SK-N-SH (cell line): ENCODE results near the gene ARHGAP31.

ENCODE experiments used
- CTCF ChIP-seq: fragments of 200-600 bp; sonication (generic); IDR thresholded peaks from 2 replicates; pipeline ENCODE4 v1.6.1; 2017; ENCODE audit warnings: antibody characterized with exemption, mild to moderate bottlenecking, moderate library complexity
- ELF1 ChIP-seq: IDR thresholded peaks from 2 replicates; pipeline ENCODE4 v1.4.0; 2012
- RFX5 ChIP-seq: IDR thresholded peaks from 2 replicates; pipeline ENCODE4 v1.6.1; 2012; ENCODE audit warnings: mild to moderate bottlenecking, improper control_type of control experiment, low read length
- ZBTB33 ChIP-seq: IDR thresholded peaks from 2 replicates; pipeline ENCODE4 v1.4.0; 2012; ENCODE audit warnings: low read depth, borderline replicate concordance

GRCh38 chr3:119291062-119291700 lies 3.0 kb upstream of the ARHGAP31 start:
- no peak for TF ChIP-seq ZBTB33
- no peak for TF ChIP-seq CTCF
- TF ChIP-seq ELF1: no peak
- no peak for TF ChIP-seq RFX5
